Measurements from ENCODE around the gene PTPN9.
"Not testable (repeated sequence)": the region's sequence is repeated elsewhere in the genome, so short reads cannot be mapped to it uniquely, and the experiment has no call there.

PTPN9 gene

DNA sequence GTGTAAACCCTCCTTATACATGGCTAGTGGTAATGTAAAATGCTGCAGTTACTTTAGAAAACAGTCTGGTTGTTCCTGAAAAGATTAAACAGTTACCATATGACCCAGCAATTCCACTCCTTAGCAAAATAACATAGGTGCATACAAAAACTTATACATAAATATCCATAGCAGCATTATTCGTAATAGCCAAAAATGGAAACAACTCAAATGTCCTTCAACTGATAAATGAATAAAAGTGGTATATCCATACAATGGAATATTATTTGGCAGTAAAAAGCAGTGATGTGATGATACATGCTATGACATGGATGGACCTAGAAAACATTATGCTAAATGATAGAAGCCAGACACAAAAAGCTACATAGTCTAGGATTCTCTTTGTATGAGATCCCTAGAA, 96.0 kb downstream of the PTPN9 start:
- TF ChIP-seq TAF1 (IDR thresholded peaks at IDR 0.05; ENCODE audit: low read depth, low read length) (no peak), POU2F2 (IDR thresholded peaks at IDR 0.05; ENCODE audit: low read depth, low read length) (no peak), PAX5 (IDR thresholded peaks at IDR 0.05; ENCODE audit: insufficient read depth, low read length, severe bottlenecking) (no peak), SPI1 (IDR thresholded peaks at IDR 0.05; ENCODE audit: low read depth, low read length) (no peak), POLR2A (IDR thresholded peaks at IDR 0.05; ENCODE audit: low read depth, low read length) (no peak), POLR2AphosphoS5 (IDR thresholded peaks at IDR 0.05; ENCODE audit: low read depth, low read length) (no peak)
- FAIRE-seq (no peak), DNase-seq (ENCODE audit: insufficient read length, low spot score) (no peak)

DNA sequence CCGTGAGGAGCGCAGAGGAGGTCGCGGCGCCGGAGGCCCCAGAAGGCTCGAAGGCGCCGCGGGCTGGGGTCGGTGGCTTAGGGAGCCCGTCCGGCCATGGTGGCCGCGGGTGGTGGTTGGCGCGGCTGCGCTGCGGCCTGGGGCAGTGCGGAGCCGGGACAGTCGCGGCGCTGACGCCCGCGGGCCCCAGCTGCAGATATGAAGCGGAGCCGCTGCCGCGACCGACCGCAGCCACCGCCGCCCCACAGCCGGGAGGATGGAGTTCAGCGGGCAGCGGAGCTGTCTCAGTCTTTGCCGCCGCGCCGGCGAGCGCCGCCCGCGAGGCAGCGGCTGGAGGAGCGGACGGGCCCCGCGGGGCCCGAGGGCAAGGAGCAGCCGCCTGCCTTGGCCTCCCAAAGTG, 98.7 kb downstream of the PTPN9 start:
- not testable (repeated sequence) for DNase-seq (ENCODE audit: insufficient read length, low spot score); FAIRE-seq

DNA sequence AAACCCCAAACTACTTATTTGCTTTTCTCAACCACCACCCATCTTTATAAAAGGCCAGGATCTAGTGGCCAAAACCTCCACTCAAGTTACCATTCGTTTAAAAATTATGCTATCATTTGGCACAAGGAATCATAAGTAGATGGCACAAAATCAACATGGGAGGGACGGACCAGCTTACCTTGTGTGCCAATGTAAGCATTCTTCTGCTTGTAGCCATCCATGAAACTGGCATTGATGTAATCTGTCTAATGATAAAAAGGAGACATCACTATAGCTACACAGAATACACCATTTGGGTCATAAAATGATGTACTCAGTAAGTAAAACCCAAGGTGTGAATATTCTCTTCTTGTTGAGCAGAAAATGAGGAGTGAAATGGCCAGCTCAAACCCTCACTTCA, 99.4 kb downstream of the PTPN9 start:
- TF ChIP-seq TAF1 (IDR thresholded peaks at IDR 0.05; ENCODE audit: low read depth, low read length) (no peak), POU2F2 (IDR thresholded peaks at IDR 0.05; ENCODE audit: low read depth, low read length) (no peak), SPI1 (IDR thresholded peaks at IDR 0.05; ENCODE audit: low read depth, low read length) (no peak), POLR2A (IDR thresholded peaks at IDR 0.05; ENCODE audit: low read depth, low read length) (no peak), POLR2AphosphoS5 (IDR thresholded peaks at IDR 0.05; ENCODE audit: low read depth, low read length) (no peak), PAX5 (IDR thresholded peaks at IDR 0.05; ENCODE audit: insufficient read depth, low read length, severe bottlenecking) (no peak)
- DNase-seq (ENCODE audit: insufficient read length, low spot score): no peak
- no peak for FAIRE-seq

DNA sequence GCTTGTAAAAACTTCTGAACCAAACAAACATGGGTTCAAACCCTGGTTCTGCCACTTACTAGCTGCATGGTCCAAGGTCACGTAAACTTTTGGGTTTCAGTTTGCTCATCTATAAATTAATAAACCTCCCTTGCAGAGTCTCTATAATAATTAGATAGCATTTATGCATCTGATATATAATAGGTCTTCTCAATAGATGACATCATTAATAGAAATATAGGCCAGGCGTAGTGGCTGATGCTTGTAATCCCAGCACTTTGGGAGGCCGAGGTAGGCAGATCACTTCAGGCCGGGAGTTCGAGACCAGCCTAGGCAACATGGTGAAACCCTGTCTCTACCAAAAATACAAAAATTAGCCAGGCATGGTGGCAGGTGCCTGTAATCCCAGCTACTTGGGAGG, 102.0 kb downstream of the PTPN9 start:
- FAIRE-seq; DNase-seq (ENCODE audit: insufficient read length, low spot score): not testable (repeated sequence)

DNA sequence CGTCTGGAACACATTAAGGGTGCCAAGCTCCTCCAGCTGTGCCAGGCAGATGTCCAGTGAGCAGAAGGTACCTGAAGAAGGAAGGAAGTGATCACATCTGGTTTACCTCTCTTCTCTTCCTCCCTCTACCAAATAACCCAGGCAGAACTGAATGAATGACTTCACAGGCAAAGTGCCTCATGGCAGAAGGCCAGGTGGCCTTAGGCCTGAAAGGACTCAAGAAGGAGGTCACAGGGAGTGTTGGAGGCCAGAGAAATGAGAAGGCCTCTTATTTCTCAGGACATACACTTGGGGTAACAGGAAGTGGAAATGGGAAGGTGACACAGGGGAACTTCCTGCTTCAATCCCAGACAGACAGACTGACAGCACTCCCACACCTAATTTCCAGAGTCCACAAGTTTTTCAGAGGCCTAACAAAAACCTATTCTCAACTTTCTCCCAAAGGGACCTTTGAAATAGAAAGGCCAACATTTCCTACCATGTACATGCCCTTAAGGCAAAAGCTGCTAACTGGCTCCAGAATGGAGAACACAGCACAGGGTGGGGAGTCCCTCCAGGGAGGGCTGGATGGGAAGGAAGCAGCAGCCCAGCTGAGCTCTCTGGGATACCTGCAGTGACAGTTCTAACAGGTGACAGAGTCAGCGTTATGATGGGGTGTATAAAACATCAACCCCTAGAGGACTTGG, 110.1 kb downstream of the PTPN9 start:
- FAIRE-seq: no peak
- TF ChIP-seq POLR2AphosphoS5 (IDR thresholded peaks at IDR 0.05; ENCODE audit: low read depth, low read length) (no peak), POU2F2 (IDR thresholded peaks at IDR 0.05; ENCODE audit: low read depth, low read length) (no peak), SPI1 (IDR thresholded peaks at IDR 0.05; ENCODE audit: low read depth, low read length) (no peak), TAF1 (IDR thresholded peaks at IDR 0.05; ENCODE audit: low read depth, low read length) (no peak), POLR2A (IDR thresholded peaks at IDR 0.05; ENCODE audit: low read depth, low read length) (no peak), PAX5 (IDR thresholded peaks at IDR 0.05; ENCODE audit: insufficient read depth, low read length, severe bottlenecking) (no peak)
- no peak for DNase-seq (ENCODE audit: insufficient read length, low spot score)

DNA sequence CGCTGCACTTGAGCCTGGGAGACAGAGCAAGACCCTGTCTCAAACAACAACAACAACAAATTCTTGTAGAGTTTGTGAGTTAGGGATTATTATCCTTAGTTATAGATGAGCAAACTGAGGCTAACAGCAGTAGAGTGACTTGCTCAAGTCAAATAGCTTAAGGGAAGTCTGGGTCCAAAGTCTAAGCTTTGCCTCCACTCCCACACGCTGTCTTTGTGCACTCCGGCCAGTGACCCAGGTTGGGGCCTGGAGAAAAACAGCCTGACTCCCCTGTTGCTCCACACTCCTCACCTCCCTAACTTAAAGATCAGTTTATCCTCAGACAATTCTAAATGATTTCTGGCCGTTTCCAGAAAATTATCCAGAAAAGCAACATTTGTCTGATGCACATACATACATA, 118.5 kb downstream of the PTPN9 start:
- DNase-seq (ENCODE audit: insufficient read length, low spot score) (no peak), FAIRE-seq (no peak)
- TF ChIP-seq POLR2A (IDR thresholded peaks at IDR 0.05; ENCODE audit: low read depth, low read length): no peak
- no peak for TF ChIP-seq TAF1 (IDR thresholded peaks at IDR 0.05; ENCODE audit: low read depth, low read length)
- no peak for TF ChIP-seq POLR2AphosphoS5 (IDR thresholded peaks at IDR 0.05; ENCODE audit: low read depth, low read length)
- no peak for TF ChIP-seq SPI1 (IDR thresholded peaks at IDR 0.05; ENCODE audit: low read depth, low read length)
- TF ChIP-seq PAX5 (IDR thresholded peaks at IDR 0.05; ENCODE audit: insufficient read depth, low read length, severe bottlenecking): no peak
- TF ChIP-seq POU2F2 (IDR thresholded peaks at IDR 0.05; ENCODE audit: low read depth, low read length): no peak

DNA sequence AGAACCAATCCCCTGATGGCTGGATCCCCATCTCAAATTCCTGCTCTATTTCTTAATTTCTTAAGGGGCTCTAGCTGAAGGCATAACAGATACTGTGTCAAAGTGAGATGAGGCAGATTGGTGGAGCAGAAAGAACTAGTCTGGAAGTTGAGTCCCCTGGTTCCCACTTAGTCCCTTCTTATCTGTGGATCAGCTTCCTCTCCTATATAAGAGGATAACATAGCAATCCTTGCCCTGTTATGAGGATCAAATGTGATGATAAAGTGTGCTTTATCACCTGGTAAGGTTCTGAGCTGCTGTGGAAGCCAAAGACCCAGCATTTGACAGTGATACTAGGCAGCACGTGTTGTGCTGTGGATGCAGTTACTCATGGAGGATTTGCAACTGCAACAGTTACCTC, 119.5 kb downstream of the PTPN9 start:
- DNase-seq (ENCODE audit: insufficient read length, low spot score) (no peak), FAIRE-seq (no peak)
- TF ChIP-seq POLR2A (IDR thresholded peaks at IDR 0.05; ENCODE audit: low read depth, low read length) (no peak), POLR2AphosphoS5 (IDR thresholded peaks at IDR 0.05; ENCODE audit: low read depth, low read length) (no peak), PAX5 (IDR thresholded peaks at IDR 0.05; ENCODE audit: insufficient read depth, low read length, severe bottlenecking) (no peak), SPI1 (IDR thresholded peaks at IDR 0.05; ENCODE audit: low read depth, low read length) (no peak), TAF1 (IDR thresholded peaks at IDR 0.05; ENCODE audit: low read depth, low read length) (no peak), POU2F2 (IDR thresholded peaks at IDR 0.05; ENCODE audit: low read depth, low read length) (no peak)

DNA sequence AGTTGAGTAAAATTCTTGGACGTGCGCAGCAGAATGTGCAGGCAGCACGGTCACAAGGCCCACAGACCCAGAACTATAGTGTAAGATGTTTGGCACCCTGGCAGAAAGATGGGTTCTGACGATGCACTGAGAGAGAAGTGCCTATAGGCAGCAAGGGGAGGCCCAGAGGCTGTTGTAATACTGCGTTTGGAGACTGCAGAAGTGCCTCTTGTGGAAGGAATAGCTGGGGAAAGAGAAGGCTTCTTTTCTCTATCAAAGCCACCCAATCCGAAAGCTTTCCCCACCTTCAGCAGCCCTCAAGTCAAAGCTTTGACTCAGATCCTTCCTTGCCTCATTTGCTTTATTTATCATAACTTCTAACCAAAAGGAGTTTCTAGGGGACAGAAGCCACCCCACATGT, 122.4 kb downstream of the PTPN9 start:
- no peak for DNase-seq (ENCODE audit: insufficient read length, low spot score)
- FAIRE-seq: no peak
- TF ChIP-seq PAX5 (IDR thresholded peaks at IDR 0.05; ENCODE audit: insufficient read depth, low read length, severe bottlenecking) (no peak), POLR2AphosphoS5 (IDR thresholded peaks at IDR 0.05; ENCODE audit: low read depth, low read length) (no peak), POLR2A (IDR thresholded peaks at IDR 0.05; ENCODE audit: low read depth, low read length) (no peak), POU2F2 (IDR thresholded peaks at IDR 0.05; ENCODE audit: low read depth, low read length) (no peak)

DNA sequence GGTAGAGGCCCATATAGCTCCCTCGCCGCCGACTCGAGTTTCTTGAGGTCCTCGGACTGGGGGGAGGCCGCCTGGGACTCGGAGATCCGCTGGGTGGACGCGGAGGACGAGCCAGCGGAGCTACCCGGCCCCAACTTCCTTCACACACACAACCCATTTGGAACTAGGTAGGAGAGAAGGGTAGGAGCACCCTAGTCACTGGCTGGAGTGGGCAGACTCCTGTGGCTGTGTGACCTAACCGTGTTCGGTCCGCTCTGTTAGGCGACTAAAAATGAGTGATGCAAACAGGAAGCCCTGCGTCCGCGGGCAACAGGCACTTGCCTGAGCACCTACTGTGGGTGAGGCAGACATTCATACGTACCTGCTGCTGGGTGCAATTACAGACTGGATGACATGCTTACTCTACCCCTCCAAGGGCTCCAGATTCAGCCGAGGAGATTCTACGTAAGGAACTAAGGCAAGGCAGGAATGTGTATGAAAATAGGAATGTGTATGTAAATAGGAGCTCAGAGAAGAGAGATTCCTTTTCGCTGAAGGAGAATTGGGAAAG, 123.1 kb downstream of the PTPN9 start:
- FAIRE-seq (no peak), DNase-seq (ENCODE audit: insufficient read length, low spot score) (peak; percentile 42)
- TF ChIP-seq SPI1 (IDR thresholded peaks at IDR 0.05; ENCODE audit: low read depth, low read length): 0 out of 2 replicates have a peak, but pooled peaks have one; percentile 8
- peak; percentile 77; the same call in 1 of the 2 replicates for TF ChIP-seq POU2F2 (IDR thresholded peaks at IDR 0.05; ENCODE audit: low read depth, low read length)
- peak; percentile 69 for TF ChIP-seq TAF1 (IDR thresholded peaks at IDR 0.05; ENCODE audit: low read depth, low read length)
- TF ChIP-seq POLR2A (IDR thresholded peaks at IDR 0.05; ENCODE audit: low read depth, low read length): peak; percentile 45; the same call in 1 of the 2 replicates
- TF ChIP-seq PAX5 (IDR thresholded peaks at IDR 0.05; ENCODE audit: insufficient read depth, low read length, severe bottlenecking): no peak
- TF ChIP-seq POLR2AphosphoS5 (IDR thresholded peaks at IDR 0.05; ENCODE audit: low read depth, low read length): peak; percentile 62; the same call in 1 of the 2 replicates

DNA sequence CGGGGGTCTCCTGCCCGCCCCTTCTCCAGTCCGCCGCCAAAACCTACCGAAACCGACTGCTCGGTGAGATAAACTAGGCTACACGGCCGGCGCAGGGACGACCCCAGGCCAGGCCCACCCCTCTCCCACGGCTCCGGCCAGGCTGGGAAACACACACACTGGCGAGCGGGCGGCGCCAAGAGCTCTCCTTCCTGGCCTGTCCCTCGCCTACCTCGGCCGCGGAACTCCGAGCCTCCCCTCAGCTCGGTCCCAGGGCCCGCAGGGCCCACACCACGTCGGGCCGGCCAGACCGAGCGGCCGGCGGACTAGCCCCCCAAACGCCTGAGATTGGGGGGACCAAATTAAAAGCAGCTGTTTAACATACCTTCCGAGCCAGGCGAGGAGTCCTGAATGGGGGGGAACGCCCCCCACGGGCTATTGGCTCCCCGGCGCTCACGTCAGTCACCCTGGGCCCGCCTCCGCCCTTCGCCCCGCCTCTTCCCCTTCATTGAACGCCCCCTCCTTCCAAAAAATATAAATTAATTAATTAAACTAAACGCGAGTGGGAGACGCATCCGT, 123.6 kb downstream of the PTPN9 start:
- TF ChIP-seq TAF1 (IDR thresholded peaks at IDR 0.05; ENCODE audit: low read depth, low read length): no peak
- no peak for TF ChIP-seq POLR2AphosphoS5 (IDR thresholded peaks at IDR 0.05; ENCODE audit: low read depth, low read length)
- TF ChIP-seq SPI1 (IDR thresholded peaks at IDR 0.05; ENCODE audit: low read depth, low read length): no peak
- no peak for TF ChIP-seq PAX5 (IDR thresholded peaks at IDR 0.05; ENCODE audit: insufficient read depth, low read length, severe bottlenecking)
- TF ChIP-seq POU2F2 (IDR thresholded peaks at IDR 0.05; ENCODE audit: low read depth, low read length): no peak
- TF ChIP-seq POLR2A (IDR thresholded peaks at IDR 0.05; ENCODE audit: low read depth, low read length): no peak
- DNase-seq (ENCODE audit: insufficient read length, low spot score) (peak; percentile 76), FAIRE-seq (peak; percentile 85)

All from GM12891 (cell line).